RWPE1 (cell line): Measurements from ENCODE around the gene PRF1.

Source experiments
- CTCF ChIA-PET: fragments of 350-600 bp; sonication (Branson Sonifier 250); formaldehyde crosslinking; extraction: SDS; loops from one replicate; lab custom pipeline; 2021; lab: Yijun Ruan, JAX
- POLR2A ChIA-PET: fragments of 400-600 bp; formaldehyde crosslinking; extraction: SDS; loops from one replicate; lab custom pipeline; 2020; ENCODE audit warnings: antibody characterized with exemption; ENCODE audit not compliant: low non-redundant PET; lab: Yijun Ruan, JAX
- DNase-seq: peaks from one replicate; pipeline ENCODE4 v3.0.0; 2012; ENCODE audit warnings: low spot score
- H3K27ac ChIP-seq: fragments of 450-650 bp; 2 replicates; pipeline ENCODE4 v1.5.1; 2017
- CTCF ChIP-seq: fragments of 450-650 bp; conservative IDR thresholded peaks from 2 replicates; pipeline ENCODE4 v1.5.1; 2017; ENCODE audit warnings: low read depth, mild to moderate bottlenecking

Gene PRF1

GRCh38 chr10:70590655-70591416 lies 11.7 kb downstream of the PRF1 start:
- TF ChIP-seq CTCF: no peak
- H3K27ac ChIP-seq: no peak overlapping the region
- CTCF ChIA-PET: no interaction called here
- POLR2A ChIA-PET: no interaction called here
- DNase-seq: no peak

GRCh38 chr10:70589762-70590654 lies 12.5 kb downstream of the PRF1 start:
- no peak for TF ChIP-seq CTCF
- no peak overlapping the region for H3K27ac ChIP-seq
- POLR2A ChIA-PET: no interaction called here
- DNase-seq: no peak
- CTCF ChIA-PET: interaction anchor here (0.9 kb wide), 1 partner anchor 14 kb away, joined by 4 read pairs; no protein-coding TSS in a partner anchor

GRCh38 chr10:70588859-70589570 lies 13.5 kb downstream of the PRF1 start:
- TF ChIP-seq CTCF: no peak
- CTCF ChIA-PET: interaction anchor here (0.7 kb wide), 1 partner anchor 1181 kb away, joined by 3 read pairs; no protein-coding TSS in a partner anchor
- POLR2A ChIA-PET: no interaction called here
- H3K27ac ChIP-seq: no peak overlapping the region
- DNase-seq: no peak

GRCh38 chr10:70588255-70588654 lies 14.3 kb downstream of the PRF1 start:
- H3K27ac ChIP-seq: no peak overlapping the region
- CTCF ChIA-PET: interaction anchor here (0.6 to 0.7 kb wide), 2 partner anchors 21 to 1180 kb away, joined by 3 to 4 read pairs; no protein-coding TSS in a partner anchor
- POLR2A ChIA-PET: no interaction called here
- no peak for TF ChIP-seq CTCF
- no peak for DNase-seq

GRCh38 chr10:70587045-70587658 lies 15.4 kb downstream of the PRF1 start:
- H3K27ac ChIP-seq: no peak overlapping the region
- ChIA-PET POLR2A (no interaction called here), CTCF (no interaction called here)
- no peak for TF ChIP-seq CTCF
- no peak for DNase-seq
